ENCODE measurements around the gene PNLIPRP1.

Gene PNLIPRP1

DNA sequence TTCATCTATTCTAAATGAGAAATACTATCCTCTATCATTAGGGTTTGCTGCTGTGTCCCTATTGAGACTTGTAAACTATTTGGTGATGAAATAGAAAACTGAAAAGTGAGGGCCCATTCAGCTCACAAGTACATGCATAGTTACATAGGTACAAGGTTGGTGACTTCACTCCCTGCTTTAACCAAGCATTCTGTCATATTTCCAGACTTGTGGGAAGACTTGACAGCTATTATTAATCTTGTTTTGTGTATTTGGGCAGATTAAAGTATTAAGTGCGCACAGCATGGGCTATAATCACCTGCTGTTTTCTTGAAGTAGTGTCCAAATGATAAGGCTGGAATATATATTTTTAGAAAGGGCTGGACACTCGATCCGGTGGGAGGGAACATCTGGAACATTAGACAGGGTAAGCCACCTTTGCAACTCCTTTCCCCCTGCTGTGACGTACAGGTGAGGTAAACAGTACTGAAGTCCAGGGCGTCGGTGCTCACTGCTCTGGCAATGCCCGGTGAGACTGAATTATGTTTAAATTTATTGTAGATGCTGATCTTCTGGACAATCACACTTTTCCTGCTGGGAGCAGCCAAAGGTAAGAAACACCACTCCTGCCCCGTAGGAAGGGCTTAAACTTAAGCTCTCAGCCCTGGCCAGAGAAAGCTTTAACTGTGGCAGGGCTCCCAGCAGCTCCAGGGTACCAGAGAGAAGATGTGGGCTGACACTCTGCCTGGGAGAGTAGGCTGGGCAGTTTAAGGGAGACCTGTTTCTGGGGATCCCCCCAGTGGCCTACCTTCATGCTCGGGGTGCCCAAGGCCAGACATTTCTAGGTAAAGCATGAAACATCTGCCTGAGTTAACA is at the start of gene PNLIPRP1:
PNLIPRP1 (plus strand) TSS at position 370 of the 855 bp plus-strand sequence; CDS start at position 541, 171 bp downstream.
- no peak for DNase-seq

DNA sequence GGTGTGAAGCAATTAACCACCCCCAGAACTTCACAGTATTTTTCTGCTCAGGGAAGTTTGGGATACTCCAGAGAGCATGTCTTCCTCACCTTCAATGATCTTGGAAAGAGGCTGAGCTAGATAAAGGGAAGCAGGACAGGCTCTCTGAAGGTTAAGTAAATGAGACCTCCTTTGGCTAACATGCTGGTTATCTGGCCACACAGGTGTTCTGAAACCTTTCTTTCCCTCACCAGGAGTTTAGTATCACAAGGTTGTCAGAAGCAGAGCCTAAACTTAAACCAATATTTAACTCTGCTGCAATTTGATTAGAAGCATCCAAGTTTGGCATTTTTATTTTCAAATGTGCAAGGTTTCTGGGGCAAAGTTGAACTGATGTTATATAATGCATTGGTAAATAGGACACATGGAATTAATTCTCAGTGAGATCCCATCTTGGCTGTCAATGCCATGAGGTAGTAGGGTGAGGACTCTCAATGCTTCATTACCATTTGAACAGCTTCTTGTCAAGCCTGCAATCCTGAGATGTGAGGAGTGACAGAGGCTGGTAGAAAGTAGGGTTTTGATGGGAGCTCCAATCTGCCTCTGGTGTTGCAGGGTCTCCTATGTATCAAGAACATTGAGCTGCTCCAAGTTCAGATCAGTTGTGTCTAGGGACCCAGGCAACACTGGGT is 48.6 kb upstream of the PNLIPRP1 start:
- DNase-seq, result no peak

- DNase-seq, result no peak
Measured at GRCh38 chr10:116545122-116545521, 45.6 kb upstream of the PNLIPRP1 start.

DNA sequence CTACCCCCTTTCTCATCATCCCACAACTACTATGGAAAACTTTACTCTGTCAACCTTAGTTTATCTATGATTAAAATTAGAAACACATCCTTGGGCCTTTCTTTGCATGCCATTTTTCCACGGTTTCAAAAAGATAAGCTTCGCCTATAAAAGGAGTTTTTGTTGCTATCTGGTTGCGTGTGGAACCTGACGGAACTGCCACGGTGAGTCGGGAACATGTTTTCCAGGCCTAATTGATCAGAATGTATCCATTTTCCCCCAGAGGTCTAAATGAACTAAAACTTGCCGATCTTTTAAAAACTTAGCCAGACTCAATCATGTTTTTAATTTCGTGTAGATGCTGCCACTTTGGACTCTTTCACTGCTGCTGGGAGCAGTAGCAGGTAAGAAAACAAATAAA is 45.0 kb upstream of the PNLIPRP1 start, which contains the start of gene PNLIP:
PNLIP (plus strand) TSS at position 176 of the 400 bp plus-strand sequence; CDS start at position 338, 162 bp downstream.
- no peak for DNase-seq

DNA sequence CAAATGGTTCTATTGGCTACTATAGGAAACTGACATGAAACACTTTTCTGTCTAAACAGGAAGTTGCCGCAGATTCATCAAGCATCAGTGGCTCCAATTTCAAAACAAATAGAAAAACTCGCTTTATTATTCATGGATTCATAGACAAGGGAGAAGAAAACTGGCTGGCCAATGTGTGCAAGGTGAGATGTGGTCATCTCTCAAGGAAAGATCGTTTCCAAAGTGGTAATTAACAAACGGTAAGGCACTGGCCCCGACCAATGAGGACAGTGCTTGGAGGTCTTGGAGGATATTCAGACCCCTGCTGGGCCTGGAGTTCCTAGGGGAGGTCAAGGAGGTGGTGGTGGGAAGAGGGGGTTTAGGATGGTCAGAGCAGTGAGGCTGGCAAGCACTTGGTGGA is 42.5 kb upstream of the PNLIPRP1 start:
- no peak for DNase-seq

GRCh38 chr10:116553378-116553980 is 37.3 kb upstream of the PNLIPRP1 start:
- DNase-seq, result no peak

- DNase-seq, result no peak
Measured at GRCh38 chr10:116554628-116555027, 36.1 kb upstream of the PNLIPRP1 start.

- DNase-seq, result no peak
Measured at GRCh38 chr10:116555880-116556279, 34.9 kb upstream of the PNLIPRP1 start.

DNA sequence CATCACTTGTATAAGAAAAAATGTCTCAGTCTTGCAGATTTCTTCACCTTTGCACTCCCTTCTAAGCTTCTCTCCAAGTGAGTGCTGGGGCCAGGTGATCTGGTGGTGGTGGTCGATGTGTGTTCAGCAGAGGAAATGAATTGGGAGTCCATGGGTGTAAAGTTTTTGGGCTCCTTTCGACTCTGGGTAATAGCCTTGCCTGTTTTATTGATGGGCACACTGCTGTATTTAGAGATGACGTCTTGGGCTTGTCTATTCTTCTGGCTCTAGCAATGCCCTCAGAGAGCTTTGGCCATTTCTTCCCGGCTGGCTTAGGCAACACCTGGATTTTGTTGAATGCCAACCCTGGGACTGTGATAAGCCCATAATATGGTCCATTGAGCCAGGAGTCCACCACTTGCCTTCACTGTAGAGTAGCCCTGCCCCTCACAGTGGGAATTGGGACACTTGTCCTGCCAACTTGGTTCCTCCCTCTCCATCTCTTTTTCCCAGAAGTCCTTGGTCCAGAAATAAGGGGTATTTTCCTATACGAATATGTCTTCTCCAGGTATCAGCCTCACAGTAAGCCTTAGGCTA is 33.4 kb upstream of the PNLIPRP1 start:
- no peak for DNase-seq

GRCh38 chr10:116565534-116565933 is 25.2 kb upstream of the PNLIPRP1 start:
- DNase-seq, result no peak

GRCh38 chr10:116566932-116567331 is 23.8 kb upstream of the PNLIPRP1 start:
- DNase-seq, result no peak

DNA sequence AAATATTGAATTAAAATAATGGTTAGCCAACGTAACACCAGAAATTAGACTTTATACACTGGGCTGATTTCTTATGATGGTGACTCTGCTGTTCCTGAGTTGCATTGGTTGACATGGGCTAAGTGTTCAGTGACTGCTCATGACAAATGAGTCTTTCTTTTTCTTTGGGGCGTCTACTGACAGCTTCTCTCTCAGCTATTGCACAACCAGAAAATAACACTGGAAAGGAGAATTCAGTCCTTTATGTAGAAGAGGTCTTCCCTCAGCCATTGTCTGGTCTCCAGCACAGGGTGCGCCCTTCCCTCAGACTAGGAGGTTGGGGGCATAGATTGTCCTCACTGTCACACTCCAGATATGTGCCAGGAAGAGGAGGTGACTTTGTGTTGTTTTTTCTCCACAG is 23.4 kb upstream of the PNLIPRP1 start:
- no peak for DNase-seq

DNA sequence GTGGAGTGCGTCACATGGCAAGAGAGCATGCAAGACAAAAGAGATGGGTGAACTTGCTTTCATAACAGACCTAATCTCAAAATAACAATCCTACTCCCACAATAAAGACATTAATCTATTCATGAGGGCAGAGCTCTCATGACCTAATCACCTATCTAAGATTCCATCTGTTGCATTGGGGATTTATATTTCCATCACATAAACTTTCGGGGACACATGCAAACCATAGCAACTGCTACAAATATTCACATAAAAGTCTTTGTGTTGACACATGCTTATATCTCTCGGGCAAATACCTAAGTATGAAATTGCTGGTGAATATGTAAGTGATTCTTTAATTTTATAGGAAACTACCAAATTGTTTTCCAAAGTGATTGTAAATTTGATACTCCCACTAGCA is 16.0 kb upstream of the PNLIPRP1 start:
- no peak for DNase-seq

GRCh38 chr10:116587878-116588591 is 2.7 kb upstream of the PNLIPRP1 start:
- no peak for DNase-seq

- no peak for DNase-seq
Measured at GRCh38 chr10:116588995-116589394, 1.8 kb upstream of the PNLIPRP1 start.

GRCh38 chr10:116589926-116590325 is 833 bp upstream of the PNLIPRP1 start:
- DNase-seq, result no peak

DNA sequence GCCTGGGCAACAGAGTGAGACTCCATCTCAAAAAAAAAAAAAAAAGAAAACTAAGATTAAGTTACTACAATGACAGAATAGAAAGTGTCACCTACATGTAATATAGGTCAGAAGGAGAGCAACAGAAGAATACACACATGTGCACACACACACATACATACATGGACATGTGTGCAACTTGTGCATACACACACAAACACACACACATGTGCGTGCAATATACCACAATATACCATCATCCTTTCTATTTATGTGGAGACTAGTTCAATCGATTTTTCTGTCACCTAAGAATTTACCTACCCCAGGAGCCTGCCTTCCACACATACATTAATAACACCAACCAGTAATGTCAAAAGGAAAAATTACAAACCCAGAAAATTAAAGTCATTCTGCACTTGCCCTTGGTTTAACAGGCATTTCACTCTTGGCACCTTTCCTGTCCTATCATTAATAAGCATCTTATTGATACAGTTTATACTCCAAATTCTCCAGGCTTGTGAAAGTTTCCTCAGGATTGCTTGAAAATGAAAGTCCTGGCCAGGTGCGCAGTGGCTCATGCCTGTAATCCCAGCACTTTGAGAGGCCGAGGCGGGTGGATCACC is 2.5 kb downstream of the PNLIPRP1 start:
- no peak for DNase-seq

GRCh38 chr10:116594525-116595035 is 3.8 kb downstream of the PNLIPRP1 start:
- no peak for DNase-seq

GRCh38 chr10:116596062-116596461 is 5.3 kb downstream of the PNLIPRP1 start:
- no peak for DNase-seq

- DNase-seq, result no peak
Measured at GRCh38 chr10:116597543-116597942, 6.8 kb downstream of the PNLIPRP1 start.

DNA sequence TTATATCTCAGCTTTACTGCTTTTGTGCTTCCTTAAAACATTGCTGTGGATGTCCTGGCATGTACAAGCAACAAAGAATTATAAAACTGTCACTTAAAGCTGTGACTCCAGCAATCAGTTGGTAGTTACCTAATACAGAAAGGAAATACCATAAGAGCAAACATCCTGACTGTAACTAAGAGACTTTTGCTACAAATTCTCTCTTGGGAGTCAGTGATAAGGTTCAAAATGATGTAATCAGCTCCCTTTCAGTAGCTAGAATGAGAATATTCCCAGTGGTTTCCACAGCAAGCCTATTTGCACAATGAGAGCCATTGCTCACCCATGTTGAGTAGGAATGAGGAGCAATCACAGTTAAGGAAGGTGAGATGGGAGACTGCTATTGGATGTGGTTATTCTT is 7.6 kb downstream of the PNLIPRP1 start:
- DNase-seq, result no peak

- DNase-seq, result no peak
Measured at GRCh38 chr10:116599991-116600390, 9.2 kb downstream of the PNLIPRP1 start.
